Stimulated activated CD8-positive, alpha-beta memory T cell treated with anti-CD3 and anti-CD28 coated beads, Interleukin-7, amount 100 ng/mL, for 1 hour (primary cell): ENCODE data around the gene KIAA1671.

Experiments
- DNase-seq, 2 donors: peaks; one replicate each; pipeline ENCODE4 v3.0.0-alpha.2; 2020; ENCODE audit warnings: low read depth in 2 of 2

KIAA1671 gene

DNA sequence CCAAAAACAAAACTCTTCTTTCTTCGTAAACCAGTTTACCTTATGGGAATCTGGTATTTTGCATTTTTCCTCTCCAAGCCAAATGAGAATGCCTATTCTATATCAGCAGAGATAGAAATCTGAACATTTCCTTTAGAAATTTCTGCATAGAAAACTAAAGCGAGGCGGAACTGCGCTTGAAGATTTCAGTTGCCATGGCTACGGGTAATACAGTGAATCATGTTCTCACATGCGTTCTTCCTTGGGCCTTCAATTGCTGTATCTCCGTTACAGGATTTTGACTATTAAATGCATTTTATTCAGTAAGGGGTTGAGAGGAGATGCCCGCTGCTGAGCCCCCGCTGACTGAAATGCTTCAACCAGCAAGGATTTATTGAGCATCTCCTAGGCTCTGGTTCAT lies 138.9 kb downstream of the KIAA1671 start:
- DNase-seq: no peak

DNA sequence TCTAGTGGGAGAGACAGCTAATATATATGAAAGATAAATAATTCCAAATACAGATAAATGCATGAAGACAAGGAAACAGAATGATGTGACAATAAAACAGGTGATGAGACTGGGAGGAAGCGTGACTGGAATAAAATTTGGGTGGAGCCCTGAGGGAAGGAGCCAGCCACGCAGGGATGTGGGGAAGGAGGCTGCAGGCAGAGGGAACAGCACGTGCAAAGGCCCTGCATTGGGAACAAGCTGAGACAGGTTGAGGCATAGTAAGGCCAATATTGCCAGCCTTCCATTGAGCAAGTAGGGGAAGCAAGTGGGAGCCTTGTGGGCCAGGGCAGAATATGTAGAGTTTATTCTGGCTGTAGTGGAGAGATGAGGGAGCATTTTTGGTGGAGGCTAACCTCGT lies 139.6 kb downstream of the KIAA1671 start:
- no peak for DNase-seq

DNA sequence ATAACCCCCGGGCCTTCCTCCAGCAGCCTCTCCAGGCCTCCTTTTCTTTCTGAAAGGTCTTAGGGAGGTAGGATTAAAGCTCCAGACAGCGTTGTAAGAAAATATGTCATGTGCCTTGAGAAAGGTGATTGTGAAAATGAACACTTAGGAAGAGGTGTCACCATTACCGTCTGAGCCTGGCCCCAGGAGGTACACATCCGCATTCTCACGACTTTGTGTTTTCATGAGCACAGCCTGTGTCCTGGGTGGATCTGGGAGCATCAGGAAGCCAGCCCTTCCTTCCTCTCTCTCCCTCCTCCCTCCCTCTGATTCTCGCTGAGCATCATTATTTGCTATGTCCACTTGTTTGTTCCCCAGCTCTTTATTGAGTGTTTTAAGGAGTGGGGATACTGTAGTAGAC lies 142.1 kb downstream of the KIAA1671 start:
- no peak for DNase-seq

DNA sequence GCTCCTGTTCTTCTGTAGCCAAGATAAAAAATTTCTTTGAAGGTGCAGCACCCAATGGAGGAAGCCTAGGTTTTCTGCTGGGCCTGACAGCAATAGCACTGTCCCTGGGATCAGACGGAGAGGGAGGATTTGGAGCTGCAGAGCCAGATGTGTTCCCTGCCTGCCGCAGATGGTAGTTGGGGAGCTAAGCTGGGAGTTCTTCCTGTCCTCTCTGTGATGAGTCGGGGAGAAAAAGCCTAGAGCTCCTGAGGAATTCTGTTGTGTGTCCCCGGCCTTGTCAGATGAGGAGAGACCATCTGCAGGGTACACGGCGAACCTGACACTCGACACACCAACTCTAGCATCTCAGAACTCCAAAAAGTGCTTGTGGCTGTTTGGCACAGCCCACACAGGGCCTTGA lies 143.4 kb downstream of the KIAA1671 start:
- no peak for DNase-seq

DNA sequence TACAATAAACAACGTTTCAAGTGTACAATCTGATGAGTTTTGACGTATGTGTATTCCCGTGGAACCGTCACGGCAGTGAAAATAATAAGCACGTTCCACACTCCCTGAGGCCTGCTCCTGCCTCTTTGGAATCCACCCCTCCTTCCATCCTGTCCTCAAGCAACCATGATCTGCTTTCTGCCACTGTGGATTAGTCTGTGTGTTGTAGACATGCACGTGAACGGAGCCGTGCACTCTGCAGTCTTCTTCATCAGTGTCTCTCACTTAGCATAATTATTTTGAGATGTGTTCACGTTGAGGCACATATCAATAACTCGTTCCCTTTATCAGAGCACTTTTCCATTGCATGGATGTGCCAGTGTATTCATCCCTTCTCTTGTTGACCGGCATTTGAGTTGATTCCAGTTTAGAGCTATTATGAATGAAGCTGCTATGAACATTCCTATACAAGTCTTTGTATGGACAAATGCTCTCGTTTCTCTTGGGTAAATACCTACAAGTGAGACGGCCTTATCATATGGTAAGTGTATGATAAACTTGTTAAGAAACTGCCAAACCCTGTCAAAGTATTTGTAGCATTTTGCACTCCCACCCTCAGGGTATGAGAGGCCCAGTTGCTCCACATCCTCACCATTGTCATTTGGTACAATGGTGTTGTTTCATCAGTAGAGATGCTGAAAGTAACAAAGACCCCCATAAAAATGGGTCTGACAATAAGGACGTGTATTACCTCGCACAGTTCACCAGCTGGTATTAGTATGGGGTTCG lies 144.3 kb downstream of the KIAA1671 start:
- no peak for DNase-seq

DNA sequence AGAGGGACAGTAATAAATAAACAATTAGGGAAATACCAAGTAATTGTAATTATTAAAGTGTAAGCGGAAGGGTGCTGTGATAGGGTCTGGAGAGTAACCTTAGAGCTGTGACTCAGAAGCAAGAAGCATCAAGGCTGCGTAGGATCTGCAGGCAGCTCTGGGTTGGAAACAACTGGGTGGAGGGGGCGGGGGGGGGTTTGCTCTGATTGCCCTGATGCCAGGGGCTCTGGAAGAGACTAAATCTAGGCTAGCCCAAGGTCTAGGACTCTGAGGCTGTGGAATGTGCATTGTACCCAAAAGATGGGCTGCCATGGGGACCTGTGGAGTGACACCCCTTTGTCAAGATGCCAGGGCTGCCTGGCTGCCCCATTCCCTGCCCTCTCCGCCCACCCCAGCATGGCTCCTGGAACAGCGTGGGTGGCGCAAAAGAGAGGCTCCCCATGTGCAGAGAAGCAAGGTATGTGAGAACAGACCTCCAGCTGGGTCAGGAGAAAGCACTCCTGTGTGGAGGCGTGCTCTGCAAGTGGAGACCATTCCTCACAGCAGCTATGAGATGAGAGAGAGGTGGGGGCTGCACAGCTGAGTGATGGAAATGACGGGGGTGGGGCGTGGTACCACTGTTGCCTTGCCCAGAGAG lies 146.0 kb downstream of the KIAA1671 start:
- DNase-seq: no peak

DNA sequence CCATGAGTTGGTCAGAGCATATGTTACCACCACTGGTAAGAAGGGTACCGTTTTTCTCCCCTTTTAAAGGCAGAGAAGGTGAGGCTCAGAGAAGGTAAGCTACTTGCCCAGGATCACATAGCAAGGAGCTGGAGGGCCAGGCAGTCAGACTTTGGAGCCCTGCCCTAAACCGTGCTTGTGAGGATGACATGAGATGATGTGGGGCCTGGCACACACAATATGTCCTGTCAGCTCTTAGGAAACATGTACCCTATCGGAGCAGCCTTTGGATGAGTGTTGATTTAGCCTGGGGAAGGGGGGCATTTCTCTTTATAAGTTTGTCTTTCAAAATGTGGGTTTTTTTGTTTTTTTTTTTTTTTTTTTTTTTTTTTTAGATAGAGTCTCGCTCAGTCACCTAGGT lies 146.7 kb downstream of the KIAA1671 start:
- no peak for DNase-seq

DNA sequence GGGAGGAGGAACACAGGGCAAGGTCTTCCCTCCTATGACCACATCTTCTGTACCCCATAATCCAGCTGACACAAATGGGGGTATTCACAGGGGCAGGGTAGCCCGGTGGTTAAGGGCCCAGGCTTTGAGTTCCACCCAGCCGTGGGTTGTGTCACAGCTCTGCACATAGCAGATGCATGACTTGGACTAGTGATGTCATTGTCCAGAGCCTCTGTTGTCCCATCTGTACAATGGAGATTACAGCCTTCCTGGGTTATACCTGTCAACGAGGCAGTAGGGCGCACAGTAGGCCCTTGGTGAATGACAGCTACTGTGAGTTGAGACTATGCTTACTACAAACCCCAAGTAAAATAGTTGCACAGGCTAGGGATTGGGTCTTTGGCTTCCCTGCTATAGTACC lies 147.9 kb downstream of the KIAA1671 start:
- DNase-seq: no peak

DNA sequence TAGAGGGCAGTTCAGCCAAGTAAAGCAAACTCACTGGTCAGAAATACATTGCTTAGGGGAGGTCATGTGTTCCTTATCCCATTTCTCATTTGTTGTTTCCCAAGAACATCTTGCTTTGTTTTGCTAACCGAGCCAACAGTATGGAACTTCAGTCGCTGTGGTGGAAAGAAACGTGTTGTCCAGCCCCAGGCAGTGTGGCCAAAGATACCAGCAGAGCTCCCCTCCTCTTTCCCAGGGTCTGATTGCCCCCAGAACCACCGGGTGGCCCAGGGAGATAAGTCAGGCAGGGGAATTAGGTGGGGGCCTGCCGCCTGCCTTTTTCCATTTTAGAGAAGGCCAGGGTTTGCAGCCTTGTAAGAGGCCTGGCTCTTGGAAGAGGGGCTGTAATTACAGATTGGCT lies 148.4 kb downstream of the KIAA1671 start:
- DNase-seq: no peak

DNA sequence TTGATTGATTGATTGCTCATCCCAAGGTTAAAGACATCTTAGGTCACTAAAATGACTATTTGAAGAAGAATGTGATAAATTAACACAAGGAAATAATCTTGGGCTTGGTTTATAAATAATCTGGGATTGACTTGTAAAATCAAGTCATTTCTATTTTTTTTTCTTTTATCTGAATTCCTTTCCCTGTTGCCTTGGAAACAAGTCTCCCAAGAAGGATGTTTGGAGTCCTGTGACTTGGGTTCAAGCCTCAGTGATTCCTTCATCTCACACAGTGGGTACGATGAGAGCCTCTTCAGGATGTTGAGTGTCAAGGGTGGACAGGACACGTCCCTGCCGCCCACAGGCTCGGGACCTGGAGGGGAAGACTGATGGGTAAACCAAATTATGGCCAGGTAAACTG lies 149.0 kb downstream of the KIAA1671 start:
- DNase-seq: no peak

DNA sequence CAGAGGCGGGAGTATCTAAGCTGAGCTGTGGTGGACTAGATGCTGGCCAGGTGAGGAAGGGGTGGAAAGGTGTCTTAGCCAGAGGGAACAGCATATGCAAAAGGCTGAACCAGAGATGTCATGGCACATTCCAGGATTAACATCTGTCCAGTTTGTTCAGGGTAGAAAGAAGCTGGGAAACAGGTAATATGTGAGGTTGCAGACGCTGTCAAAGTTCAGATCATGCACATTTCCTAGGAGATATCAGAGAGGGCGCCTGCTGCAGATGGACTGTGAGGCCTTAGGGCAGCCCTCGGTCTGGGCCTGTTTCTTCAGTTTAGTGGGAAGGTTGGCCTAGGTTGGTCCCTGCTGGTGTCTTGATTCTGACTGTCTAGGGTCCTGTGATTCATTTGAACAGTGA lies 149.5 kb downstream of the KIAA1671 start:
- no peak for DNase-seq

DNA sequence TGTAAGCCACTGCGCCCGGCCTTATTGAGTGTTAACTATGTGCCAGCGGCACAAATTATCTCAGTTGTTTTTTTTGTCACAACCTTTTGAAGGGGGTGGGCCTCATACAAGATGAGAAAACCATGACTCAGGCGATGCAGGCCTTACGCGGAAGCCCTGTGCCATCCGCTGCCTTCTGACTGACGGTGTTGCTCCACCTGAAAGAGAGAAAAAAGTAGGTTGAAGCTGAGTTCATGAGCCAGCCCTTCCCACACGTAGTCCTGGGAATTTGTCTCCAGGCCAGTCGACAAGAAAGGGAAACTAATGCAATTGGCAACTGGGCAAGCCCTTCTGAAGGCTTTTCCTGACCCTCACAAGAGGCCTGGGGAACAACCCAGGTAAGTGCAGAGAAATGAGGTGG lies 150.2 kb downstream of the KIAA1671 start:
- no peak for DNase-seq

DNA sequence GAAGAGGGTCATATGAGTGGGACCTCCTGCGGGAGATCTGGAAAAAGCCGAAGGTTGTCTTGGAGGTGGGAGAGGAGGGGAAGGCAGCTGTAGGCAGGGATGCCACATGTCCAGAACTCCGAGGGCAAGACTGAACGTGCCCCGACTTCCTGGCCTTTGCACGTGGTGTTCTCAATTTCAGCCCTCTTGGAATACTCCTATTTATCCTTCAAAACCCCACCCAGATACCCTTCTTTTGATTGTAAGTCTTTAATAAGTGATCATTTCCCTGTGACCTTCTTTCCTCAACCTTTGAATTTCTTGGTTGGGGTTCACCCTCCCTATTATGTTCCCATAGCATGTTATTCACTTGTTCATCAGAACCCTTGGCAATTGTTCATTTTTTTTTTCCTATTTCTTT lies 151.9 kb downstream of the KIAA1671 start:
- DNase-seq: no peak

DNA sequence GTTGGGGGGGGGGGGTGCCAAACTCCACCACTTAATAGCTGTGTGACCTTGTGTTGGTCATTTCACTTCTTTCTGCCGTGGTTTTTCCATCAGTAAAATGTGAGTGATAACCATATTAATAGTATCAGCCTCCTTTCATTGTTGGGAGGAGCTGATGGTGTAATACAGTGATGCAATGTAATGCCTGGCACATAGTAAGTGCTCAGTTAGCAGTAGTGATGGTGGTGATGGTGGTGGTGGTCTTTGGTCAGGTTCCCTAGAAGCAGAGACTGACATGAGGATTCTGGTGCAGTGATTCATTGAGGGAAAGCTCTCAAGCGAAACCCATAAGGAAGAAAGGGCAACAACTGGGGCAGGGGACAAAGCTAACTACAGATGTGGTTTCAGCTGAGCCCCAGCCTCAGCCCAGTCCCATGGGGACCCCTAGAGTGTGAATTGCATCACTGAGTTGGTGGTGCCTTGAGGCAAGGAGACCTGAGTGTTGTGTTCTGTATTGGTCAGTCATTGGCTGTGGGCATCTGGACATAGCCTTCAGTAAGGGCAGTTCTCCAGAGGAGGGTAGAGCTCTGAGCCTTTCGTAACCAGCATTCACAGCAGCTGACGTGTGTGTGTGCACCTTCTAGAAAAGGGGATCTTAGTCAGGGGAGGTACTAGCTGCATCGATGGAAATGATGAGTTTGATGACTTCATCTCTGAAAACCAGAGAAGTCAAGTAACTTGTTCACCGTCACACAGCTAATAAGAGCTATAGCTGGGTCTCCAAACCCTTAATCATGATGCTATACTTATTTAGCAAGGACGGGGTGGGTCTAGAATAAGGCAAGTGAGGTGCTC lies 153.5 kb downstream of the KIAA1671 start:
- no peak for DNase-seq

DNA sequence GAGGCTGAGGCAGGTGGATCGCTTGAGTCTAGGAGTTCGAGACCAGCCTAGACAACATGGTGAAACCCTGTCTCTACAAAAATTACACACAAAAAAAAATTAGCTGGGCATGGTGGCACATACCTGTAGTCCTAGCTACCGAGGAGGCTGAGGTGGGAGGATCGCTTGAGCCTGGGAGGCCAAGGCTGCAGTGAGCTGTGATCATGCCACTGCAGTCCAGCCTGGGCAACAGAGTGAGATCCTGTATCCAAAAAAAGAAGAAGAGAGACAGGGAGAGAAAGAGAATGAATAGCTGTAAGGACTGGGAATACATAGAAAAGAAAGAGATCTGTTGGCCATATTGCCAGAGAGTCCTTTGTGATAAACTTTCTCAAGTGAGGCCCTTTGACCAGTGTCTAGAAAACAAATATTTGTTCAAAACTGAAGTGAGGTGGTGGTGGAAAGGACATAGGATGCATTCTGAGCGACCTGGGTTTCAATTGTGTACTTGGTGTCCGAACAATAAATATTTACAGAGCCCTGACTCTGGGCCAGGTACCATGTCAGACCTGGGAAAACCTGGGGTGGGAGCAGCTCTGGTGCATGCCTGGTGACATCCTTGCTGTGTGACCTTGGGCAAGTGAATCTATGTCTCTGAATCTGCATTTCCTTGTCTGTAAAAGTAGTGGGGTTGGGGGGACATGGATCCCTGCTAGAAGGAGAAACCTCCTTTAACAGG lies 157.5 kb downstream of the KIAA1671 start:
- no peak for DNase-seq

DNA sequence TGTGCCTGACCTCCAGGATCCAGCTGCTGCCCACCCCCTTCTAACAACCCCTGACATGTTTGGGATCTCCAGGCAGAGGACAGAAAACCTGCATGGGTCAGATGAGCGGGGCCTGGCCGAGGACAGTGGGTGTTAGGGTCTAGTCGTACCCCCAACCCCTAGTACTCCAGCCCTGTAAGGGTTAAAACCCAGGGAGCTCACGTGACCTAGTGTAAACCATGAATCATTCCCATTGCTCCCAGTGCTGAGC lies 158.0 kb downstream of the KIAA1671 start:
- DNase-seq: no peak

DNA sequence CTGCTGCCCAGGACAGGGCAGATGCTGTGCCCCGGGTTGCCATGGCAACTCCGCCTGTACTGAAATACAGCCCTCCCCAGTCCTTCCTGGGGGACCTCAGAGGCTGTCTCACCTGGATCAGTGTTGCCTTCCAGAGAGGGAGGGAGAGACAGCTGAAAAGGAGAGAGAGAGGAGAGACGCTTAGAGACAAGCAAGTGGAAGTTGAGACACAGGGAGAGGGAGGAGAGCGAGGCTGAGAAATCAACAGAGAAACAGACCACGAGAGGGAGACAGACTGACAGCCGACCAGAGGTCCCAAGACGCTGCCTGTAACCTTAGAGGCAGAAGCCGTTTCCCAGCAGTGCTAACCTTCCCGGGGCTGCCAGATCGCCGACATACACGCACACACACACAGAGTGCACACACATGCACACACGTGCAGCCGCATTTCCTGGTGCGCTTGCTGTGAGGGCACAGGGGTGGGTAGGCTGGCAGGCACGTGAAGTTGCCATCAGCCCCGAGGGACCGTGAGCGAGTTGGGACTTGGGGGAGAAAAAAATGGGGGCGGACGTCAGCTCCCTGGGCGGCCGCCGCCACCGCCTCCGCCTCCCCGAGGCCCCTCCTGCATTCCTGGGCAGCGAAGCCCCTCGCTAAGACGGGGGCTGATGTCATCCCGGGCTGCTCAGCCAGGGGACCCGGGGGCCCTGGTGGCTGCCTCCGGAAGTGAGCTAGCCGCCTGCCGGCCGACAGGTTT lies 158.5 kb downstream of the KIAA1671 start:
- DNase-seq: peak; percentile 6 to 18

DNA sequence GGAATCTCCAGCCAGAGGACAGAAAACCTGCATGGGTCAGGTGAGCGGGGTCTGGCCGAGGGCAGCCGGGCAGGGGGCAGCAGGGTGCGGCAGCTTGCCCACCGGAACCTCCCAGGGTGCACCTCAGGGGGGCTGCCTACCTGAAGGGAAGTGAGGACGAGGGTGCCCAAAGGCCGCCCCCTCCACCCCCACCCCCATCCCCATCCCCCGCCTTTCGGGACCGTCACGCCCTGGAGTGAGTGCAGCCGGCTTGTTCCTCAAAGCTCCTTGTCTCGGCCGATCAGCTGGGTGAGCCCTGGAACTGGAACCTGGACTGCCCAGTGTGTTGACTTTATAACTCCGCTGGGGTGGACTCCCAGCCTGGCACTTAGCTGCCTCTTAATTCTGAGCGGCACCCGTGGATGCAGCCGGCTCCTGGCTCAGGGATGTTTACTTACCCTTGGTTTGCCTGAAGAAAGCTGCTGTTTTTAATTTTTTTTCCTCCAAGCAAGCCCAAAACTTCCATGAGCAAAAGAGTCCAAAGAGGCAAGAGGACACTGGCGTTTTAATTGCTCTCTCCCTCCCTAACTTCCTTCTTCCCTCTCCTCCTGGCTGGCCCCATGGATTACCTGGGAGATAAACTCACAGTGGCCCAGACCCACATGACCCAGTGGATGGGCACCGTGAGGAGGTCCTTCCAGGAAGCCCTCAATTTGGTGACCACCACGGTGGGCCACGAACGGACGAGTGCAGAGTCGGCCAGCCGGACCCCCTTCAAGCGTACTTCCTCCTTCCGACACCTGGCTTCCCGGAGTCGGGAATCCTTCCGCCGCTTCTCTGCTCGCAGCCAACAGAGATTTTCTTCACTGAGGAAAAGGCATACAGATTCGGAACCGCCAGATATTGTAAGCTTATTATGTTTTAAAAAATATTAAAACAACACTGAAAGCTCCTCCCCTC lies 159.3 kb downstream of the KIAA1671 start:
- DNase-seq: no peak

DNA sequence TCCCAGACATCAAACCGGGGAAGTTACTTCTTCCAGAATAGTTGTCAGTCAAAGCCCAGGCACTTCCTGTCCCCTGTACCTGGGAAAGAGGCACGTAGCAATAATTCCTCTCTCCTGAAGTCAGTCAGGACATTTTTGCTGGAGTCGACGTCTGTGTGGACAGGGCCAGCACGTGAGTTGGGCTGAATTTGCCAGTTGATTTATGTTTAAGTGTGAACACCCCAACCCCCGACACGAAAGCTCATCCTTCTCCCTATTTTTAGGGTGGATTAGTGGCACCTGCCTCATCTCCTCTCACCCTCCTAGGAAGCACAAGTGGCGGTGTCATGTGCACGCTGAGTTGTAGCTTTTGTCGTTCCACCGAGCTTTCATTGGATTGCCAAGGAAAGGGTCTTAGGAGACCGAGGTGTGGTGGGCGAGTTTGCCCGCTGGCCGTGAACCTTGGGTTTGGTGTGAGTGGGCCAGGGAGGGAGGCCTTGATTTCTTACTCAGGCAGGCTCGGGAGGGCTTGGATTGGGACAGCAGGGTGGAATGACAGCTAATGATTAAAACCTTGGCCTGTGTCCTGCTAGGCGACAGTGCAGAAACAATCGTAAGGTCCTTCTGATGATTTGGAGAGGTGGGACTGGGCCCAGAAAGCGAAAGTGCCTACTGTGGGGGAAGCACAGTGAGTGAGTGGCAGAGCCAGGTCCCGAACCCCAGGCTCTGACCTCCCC lies 160.2 kb downstream of the KIAA1671 start:
- no peak for DNase-seq

DNA sequence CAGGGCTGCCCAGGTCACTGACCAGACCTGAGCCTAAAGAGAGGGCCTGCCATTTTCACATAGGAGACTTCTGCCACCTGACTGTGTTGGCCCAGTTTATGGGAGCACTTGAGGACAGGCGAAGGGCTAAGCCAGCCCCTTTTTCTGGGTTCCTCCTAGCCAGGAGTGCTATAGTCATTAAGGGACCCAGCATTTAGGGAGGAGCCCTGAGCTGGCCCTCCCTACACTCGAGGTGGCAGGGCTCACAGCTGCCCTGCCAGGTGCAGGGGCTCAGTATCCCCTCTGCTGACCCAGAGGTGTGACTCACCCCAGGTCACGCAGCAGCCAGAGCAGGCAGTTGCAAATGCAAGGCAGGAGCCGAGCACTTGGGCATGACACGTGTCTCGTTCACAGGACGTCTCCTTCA lies 160.8 kb downstream of the KIAA1671 start:
- no peak for DNase-seq
